GM23338 (cell line): Measurements from ENCODE around the gene USH2A.
A peak's percentile ranks its signal among the peaks of the same experiment; 100 is the strongest.

Experiments
- CREB1 ChIP-seq: fragments of 250-450 bp; sonication (Bioruptor Pico); IDR thresholded peaks from 2 replicates; pipeline ENCODE4 v1.5.0; 2020; ENCODE audit warnings: low read depth, mild to moderate bottlenecking, moderate library complexity
- CTCF ChIP-seq, 2 experiments: fragments of 200-600 bp in 1 of 2; sonication (generic) in 1 of 2; conservative IDR thresholded peaks; 2 replicates each; pipeline versions ENCODE4 v1.5.1 to v1.6.1; 2016 to 2017; ENCODE audit warnings: antibody characterized with exemption in 2 of 2, low read depth in 2 of 2, mild to moderate bottlenecking in 2 of 2, moderate library complexity in 1 of 2
- EZH2 ChIP-seq: fragments of 200-600 bp; sonication (generic); IDR thresholded peaks from one replicate; pipeline ENCODE4 v1.8.0; 2017; ENCODE audit warnings: antibody characterized with exemption, mild to moderate bottlenecking, low read depth; ENCODE audit not compliant: unreplicated experiment
- EZH2phosphoT487 ChIP-seq: fragments of 200-600 bp; sonication (generic); IDR thresholded peaks from one replicate; pipeline ENCODE4 v1.8.1; 2018; ENCODE audit warnings: antibody characterized with exemption; ENCODE audit not compliant: unreplicated experiment
- JUNB ChIP-seq: IDR thresholded peaks from one replicate; pipeline ENCODE4 v1.6.1; 2016; ENCODE audit warnings: antibody characterized with exemption; ENCODE audit not compliant: unreplicated experiment
- POLR2AphosphoS5 ChIP-seq: IDR thresholded peaks from 2 replicates; pipeline ENCODE4 v1.6.1; 2016; ENCODE audit warnings: antibody characterized with exemption, low read depth
- STAT1 ChIP-seq: IDR thresholded peaks from one replicate; pipeline ENCODE4 v1.6.1; 2016; ENCODE audit warnings: antibody characterized with exemption; ENCODE audit not compliant: unreplicated experiment
- ZNF114 ChIP-seq: fragments of 250-450 bp; sonication (Bioruptor Pico); IDR thresholded peaks from 2 replicates; pipeline ENCODE4 v1.5.0; 2020; ENCODE audit warnings: mild to moderate bottlenecking, moderate library complexity
- ZNF331 ChIP-seq: fragments of 250-450 bp; sonication (Bioruptor Pico); IDR thresholded peaks from 2 replicates; pipeline ENCODE4 v1.5.0; 2020; ENCODE audit warnings: low read depth, mild to moderate bottlenecking, moderate library complexity
- TF ChIP-seq, protein P1 (sequence below): IDR thresholded peaks from one replicate; pipeline ENCODE4 v1.6.1; 2018; ENCODE audit warnings: antibody characterized with exemption; ENCODE audit not compliant: unreplicated experiment
- TF ChIP-seq, protein P2 (sequence below): IDR thresholded peaks from 2 replicates; pipeline ENCODE4 v1.6.1; 2016; ENCODE audit warnings: antibody characterized with exemption

DNA sequence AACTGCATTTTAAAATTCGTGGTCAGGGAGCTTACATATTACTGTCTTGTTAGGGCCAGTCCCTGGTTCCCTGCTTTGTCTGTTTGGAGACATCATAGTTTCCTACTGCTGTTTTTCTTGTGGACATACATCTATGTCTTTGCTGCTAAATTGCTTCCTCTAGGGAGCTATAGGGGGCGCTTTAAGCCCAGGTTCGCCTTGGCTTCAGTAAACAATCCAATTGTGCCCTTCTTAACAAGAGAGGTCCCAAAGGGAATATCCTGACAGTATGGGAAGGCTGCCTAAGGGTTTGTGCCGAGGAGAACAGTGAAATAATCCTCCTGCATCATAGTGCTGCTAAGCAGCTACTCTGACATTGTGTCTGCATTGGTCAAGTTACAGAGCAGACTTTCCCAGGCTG is 112.5 kb downstream of the USH2A start:
- TF ChIP-seq ZNF114 (CRISPR knock-in tag) (no peak), CTCF (conservative IDR thresholded peaks at IDR 0.05; ENCODE audit: low read depth in 2 of 2) (peak; percentile 92 to 96), EZH2phosphoT487 (no peak), ZNF331 (CRISPR knock-in tag) (no peak), CREB1 (CRISPR knock-in tag) (no peak), POLR2AphosphoS5 (no peak), EZH2 (no peak), JUNB (no peak), STAT1 (no peak)
- TF ChIP-seq, protein P1, sequence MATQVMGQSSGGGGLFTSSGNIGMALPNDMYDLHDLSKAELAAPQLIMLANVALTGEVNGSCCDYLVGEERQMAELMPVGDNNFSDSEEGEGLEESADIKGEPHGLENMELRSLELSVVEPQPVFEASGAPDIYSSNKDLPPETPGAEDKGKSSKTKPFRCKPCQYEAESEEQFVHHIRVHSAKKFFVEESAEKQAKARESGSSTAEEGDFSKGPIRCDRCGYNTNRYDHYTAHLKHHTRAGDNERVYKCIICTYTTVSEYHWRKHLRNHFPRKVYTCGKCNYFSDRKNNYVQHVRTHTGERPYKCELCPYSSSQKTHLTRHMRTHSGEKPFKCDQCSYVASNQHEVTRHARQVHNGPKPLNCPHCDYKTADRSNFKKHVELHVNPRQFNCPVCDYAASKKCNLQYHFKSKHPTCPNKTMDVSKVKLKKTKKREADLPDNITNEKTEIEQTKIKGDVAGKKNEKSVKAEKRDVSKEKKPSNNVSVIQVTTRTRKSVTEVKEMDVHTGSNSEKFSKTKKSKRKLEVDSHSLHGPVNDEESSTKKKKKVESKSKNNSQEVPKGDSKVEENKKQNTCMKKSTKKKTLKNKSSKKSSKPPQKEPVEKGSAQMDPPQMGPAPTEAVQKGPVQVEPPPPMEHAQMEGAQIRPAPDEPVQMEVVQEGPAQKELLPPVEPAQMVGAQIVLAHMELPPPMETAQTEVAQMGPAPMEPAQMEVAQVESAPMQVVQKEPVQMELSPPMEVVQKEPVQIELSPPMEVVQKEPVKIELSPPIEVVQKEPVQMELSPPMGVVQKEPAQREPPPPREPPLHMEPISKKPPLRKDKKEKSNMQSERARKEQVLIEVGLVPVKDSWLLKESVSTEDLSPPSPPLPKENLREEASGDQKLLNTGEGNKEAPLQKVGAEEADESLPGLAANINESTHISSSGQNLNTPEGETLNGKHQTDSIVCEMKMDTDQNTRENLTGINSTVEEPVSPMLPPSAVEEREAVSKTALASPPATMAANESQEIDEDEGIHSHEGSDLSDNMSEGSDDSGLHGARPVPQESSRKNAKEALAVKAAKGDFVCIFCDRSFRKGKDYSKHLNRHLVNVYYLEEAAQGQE, result no peak
- TF ChIP-seq, protein P2, sequence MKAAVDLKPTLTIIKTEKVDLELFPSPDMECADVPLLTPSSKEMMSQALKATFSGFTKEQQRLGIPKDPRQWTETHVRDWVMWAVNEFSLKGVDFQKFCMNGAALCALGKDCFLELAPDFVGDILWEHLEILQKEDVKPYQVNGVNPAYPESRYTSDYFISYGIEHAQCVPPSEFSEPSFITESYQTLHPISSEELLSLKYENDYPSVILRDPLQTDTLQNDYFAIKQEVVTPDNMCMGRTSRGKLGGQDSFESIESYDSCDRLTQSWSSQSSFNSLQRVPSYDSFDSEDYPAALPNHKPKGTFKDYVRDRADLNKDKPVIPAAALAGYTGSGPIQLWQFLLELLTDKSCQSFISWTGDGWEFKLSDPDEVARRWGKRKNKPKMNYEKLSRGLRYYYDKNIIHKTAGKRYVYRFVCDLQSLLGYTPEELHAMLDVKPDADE, result no peak
